Stimulated activated CD4-positive, alpha-beta T cell treated with anti-CD3 and anti-CD28 coated beads, Interleukin-12 subunit alpha, Interleukin-12 subunit beta, amount 100 ng/mL, for 24 hours (primary cell): Measurements from ENCODE around the gene CGB5.
"Not testable (repeated sequence)": the region's sequence is repeated elsewhere in the genome, so short reads cannot be mapped to it uniquely, and the experiment has no call there.

Source experiments
- DNase-seq, 2 experiments: peaks; one replicate each; pipeline ENCODE4 v3.0.0-alpha.2; 2020; ENCODE audit warnings: low read depth in 2 of 2

CGB5 gene

DNA sequence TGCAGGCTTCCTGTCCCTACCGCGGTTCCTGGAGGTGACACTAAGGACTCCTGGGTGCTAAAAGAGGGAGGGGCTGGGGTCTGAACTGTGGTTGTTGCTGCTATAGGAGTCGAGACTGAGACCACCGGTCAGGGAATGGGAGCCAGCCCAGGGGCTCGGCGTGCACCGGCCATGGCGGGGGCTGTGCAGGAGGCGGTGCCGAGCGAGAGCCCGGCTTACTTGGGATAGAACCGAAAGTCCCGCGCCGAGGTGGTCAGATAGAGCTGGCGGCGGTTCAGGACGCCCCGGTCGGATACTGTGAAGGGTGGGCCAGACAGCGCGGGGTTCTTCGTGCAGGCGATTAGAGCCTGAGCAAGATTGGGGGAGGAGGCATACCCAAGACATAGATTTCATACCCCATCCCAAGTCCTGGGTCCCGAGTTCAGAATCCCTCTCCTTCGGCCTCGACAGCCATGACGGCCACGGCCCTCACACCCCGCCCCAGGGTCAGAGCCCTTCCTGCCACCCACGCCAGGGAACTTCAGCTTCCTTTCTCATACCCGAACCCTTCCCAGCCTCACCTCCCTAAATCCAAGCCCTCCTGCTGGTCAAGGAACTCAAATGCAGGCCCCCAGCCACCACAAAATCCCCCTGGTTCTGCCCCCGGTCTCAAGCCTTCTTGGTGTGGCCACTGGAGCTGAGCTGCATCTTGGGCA, 13.4 kb downstream of the CGB5 start:
- DNase-seq, result not testable (repeated sequence)

DNA sequence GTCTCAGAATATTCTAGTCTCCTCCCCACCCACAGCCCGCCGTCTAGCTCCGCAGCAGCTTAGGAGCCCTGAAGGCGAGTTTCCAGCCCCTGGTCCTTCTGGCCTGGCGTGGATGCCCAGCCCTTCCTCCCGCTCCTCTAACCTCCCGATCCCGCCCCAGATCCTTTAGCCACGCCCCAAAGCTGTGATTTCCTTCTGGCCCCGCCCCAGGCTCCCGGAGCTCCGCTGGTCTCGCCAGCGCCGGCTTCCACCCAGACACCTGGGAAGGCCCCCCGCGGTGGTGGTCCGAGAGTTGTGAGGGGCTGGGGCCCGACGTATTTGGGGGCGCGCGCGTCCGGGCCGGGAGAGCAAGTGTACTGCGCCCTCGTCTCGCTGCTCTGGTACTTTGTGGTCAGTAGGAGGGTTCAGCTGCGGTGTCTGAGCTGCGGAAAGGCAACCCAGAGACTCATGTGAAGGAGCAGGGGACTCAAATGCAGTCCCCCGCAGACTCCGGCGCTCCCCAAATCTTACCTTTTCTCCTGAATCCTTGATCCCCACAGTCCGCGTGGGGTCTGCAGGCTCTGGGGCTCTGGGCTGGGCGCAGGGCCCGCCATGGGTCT, 14.1 kb downstream of the CGB5 start, which contains the start of gene CGB7:
TSS of gene CGB7 (minus strand) at position 114 of the 599 bp plus-strand sequence. CDS start 2,374 bp downstream, outside the sequence.
- peak; percentile 17 to 48 for DNase-seq

DNA sequence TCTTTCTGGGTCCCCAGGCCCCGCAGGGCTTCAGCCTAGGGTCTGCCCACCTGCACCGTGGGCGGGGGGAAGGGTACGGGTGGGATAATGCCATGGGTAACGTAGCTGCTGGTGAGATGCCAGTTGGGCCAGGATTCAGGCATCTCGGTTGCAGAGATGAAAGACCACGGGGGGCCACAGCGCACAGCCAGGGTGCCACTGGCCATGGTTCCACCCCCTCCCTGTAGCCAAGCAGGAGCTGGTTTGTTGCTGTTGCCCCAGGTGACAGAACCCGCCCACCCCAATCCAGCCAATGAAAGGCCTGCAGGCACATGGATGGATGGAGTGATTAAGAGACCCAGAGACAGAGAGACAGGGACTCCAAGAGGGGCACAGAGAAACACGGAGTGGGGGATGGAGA, 14.9 kb downstream of the CGB5 start:
- no peak for DNase-seq

DNA sequence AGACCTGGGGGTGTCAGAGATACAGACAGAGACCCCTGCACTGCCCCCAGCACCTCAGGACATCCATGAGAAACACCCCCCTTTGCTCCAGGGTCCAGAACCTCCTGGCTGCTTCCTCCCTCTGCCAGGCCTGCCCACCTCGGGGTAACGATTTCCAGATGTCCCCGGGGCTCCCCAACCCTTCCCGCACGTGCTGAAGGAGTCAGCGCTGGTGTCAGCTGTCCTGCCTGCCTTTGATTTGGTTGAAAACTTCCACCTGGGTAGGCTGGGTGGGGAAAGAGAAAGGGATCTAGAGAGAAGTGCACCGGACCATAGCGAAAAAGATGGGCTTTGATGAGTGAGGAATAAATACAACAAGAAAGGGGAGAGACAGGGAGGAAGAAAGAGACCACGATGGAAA, 15.4 kb downstream of the CGB5 start:
- no peak for DNase-seq

DNA sequence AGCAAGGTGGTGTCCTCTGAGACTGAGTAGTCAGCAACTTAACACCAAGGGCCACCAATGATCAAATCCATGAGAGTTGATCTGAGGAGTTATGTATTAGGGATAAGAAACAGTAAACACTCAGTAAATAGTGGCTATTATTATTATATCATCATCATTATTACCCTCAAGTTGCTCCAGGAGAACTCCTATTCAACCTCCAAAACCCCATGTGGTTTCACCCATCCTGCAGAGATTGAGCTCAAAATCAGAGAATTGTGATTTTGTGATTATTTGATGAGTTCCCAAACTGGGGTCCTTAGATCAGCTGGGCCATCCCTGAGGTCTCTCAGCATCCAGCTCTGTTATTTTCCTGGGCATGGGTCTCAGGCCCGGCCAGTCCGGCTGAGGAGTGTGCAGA, 17.4 kb downstream of the CGB5 start:
- no peak for DNase-seq

DNA sequence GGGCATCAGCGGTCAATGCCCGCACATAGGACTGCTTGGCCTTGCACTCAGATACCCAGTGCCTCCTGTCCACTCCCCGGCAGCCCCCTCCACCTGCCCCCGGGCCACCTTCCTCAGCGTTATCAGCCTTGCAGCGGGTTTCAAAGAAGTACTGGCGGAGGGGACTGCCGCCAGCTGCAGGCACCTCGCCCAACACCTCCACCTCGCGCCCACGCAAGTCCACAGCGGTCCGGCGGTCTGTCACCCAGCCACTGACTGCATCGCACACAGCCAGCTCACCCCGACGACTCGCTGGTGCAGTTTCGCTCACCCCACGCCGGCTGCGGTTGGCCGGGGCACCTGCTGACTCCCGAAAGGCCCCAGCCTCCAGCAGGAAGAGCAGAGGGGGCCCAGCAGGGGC, 17.8 kb downstream of the CGB5 start:
- DNase-seq, result no peak

DNA sequence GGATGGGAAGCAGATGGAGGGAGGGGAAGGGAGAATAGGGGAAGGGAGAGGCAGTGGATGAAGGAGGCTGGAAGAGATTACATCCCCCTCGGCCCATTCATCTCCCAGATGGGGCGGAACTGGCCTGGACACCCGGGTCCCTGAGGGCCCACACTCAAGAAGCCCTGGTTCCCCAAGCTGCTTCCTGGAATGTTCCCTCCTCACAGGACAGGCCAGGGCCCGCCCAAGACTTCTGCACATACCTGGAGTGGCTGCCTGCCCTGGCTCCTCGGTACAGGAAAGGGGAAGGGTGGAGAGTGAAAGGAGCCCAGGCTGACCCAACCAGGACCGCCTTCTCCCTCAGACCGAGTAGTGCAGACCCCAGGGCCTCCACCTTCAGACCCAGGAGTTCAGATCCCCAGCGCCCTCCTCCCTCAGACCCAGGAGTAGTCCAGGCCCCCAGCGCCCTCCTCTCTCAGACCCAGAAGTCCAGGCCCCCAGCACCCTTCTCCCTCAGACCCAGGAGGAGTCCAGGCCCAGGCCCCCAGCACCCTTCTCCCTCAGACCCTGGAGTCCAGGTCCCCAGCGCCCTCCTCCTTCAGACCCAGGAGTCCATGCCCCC, 20.5 kb downstream of the CGB5 start:
- no peak for DNase-seq

DNA sequence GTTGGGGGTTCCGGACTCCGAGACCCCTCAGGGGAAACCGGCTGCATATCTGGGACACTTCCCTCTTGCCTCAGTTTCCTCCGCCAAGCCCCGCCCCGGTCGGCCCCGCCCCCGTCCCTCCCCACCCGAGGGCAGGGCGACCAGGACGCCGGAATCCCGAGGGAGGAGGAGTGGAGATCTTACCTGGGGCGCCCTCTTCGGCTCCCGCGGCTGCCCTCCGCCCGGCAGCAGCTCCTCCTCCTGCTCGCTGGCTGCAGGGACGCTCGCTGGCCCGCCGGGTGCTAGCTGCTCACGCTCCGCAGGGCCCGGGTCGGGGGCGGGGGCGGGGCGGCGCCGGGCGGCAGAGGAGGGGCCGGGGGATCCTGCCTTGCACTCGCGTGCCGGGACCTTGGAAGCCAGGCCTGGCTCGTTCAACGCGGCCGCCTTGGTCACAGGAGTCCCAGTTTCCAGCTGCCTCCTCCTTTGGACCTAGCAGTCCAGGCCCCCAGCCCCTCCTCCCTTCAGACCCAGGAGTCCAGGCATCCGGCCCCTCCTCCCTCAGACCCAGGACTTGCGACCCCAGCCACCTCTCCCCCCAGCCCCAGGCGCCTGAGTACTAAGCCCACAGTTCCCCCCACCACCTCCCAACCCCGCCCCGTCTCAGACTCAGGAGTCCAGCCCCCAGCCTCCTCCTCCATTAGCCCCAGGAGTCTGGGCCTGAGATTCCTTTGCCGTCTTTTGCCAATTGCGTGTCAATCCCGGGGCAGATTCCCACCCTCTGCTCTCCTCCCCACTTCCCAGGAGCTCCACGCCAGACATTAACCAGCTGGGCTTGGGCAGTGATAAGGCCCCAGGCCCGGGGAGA, 21.3 kb downstream of the CGB5 start, which contains the start of gene NTF4:
TSS of gene NTF4 (minus strand) at position 51 of the 844 bp plus-strand sequence. CDS start 2,821 bp downstream, outside the sequence.
- DNase-seq, result no peak

DNA sequence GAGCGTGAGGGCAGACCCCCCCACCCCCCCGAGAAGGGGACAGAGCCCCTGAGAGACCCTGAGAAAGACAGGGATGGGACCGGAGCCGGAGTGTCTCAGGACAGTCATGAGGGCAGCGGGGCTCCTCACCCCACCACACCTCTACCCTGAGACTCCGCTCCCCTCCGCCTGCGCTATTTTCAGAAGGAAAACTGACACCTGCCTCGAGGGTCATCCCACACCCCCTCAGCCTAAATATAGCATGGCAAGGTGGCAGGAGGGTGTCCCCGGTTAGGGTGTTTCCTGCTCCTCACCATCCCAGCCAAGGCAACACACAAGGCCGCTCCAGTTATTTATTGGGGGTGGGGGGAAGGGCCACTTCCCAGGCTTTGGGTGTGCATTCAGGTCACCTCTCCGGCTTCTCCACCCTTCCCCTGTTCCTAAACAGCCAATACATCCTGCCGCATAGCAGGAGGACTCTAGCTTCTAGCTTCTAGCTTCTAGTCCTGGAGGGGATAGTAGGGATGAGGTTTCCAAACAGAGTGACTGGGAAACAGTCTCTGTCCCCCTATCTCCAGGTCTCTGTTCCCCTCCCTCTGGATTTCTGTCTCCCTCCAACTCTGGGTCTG, 22.4 kb downstream of the CGB5 start:
- DNase-seq, result no peak

DNA sequence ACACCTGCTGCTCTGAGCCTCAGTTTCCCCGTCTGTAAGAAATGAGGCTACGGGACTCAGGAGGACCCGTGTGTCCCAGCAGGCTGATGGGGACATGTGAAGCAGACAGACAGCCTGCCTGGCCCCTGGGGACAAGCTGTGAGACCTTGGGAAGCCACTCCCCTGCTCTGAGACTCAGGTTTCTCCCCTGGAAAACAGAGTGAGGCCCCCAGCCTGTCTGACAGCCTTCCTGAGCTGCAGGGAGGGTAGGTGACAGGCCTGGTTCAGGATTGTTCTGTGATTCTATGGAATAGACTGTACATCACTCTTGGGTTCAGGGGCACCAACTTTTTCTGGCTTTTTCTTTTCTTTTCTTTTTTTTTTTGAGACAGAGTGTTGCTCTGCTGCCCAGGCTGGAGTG, 23.9 kb downstream of the CGB5 start:
- no peak for DNase-seq

DNA sequence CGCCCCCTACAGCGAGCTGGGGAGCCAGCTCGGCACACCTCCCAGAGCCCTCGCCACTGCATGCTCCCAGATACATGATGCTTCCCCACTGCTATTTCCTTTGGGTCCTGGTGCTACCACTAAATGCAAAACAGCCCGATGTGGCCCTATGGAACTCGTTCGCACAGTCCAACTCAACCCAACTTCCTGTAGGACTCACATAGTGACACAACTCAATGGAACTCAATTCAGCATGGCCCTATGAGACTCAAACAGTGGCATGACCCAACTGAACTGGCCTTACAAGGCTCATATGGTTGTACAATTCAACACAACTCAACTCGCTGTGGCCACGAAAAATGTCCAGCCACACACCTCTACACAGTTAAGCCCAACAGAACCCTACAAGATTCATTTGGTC, 25.4 kb downstream of the CGB5 start:
- DNase-seq, result no peak

DNA sequence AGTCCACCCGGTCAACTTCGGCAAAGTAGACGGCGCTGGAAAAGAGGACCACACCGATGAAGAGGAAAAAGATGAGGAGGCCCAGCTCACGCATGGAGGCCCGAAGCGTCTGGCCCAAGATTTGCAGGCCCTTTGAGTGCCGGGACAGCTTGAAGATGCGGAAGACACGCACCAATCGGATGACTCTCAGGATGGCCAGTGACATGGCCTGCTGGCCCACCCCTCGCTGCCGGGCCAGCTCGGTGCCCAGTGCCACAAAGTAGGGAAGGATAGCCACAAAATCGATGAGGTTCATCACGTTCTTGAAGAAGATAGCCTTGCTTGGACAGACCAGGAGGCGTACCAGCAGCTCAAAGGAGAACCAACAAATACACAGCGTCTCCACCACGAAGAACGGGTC, 26.8 kb downstream of the CGB5 start:
- no peak for DNase-seq

DNA sequence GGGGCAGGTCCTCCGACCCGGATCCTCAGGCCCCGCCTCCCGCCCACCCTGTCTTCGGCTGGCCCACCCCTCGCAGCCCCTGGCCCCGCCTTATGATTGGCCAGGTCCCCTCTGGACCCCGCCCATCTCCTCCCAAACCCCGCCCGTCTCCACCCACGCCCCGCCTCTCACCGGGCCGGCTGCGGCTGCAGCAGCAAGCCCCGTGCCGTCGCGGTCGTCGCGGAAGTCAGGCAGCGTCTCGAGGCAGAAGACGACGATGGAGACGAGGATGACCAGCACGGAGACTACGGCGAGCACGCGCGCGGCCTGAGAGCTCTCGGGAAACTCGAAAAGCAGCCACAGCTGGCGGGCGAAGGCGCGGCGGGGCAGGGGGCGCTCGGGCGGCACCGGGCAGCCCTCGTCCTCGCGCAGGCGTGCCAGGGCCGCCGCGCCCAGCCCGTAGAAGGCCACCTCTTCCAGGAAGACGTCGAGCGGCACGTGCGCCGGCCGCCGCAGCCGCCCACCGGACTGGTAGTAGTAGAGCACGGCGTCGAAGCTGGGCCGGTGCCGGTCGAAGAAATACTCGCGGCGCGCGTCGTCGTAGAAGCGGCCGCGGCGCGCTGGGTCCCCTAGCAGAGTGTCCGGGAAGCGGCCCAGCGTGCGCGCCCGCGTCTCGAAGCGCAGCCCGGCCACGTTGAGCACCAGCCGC, 28.4 kb downstream of the CGB5 start:
- DNase-seq, result peak in 1 of 2 experiments; percentile 26

DNA sequence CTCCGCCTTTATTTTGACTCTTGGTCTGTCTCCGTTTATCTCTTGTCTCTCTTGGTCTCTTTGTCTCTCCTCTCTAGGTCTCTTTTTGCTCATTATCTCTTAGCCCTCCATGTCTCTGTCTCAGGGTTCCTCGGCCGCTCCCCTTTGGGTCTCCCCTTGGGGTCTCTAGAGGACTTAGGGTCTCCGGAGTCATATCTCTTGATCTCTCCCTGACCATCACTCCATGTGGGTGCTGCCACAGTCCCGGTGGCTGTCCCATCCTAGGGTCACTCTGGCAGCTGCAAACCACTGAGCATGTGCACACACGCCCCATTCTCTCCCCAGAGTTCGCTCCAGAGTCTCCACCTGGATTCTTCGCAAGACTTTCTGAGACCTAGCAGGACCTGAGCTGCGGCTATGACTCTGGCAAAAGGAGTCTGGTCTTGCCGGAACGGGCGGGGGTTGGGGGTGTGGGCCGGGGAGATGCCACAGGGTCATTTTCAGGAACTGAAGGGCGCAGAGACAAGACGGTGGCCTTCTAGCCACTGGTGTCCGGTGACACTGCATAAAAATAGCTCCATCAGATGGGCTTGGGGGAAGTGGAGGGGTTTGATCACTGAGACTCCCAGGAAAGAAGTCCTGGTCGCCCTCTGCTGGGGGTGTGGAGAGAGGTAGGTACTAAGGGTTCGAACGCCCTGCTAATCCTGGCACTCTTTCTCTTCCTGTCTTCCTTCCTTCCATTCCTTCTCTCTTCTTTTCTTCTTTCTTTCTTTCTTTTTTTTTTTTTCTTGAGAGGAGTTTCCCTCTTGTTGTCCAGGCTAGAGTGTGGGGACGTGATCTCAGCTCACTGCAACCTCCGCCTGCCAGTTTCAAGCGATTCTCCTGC, 30.1 kb downstream of the CGB5 start:
- no peak for DNase-seq

DNA sequence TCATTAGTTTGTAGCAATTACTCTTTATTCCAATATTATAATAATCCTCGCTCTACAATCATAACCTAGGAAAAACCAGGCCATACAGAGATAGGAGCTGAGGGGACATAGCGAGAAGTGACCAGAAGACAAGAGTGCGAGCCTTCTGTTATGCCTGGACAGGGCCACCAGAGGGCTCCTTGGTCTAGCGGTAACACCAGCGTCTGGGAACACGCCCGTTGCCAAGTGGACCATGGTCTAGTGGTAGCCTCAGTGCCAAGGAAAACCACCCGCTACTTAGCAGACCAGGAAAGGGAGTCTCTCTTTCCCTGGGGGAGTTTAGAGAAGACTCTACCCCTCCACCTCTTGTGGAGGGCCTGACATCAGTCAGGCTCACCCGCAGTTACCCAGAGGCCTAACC, 31.2 kb downstream of the CGB5 start:
- not testable (repeated sequence) for DNase-seq

DNA sequence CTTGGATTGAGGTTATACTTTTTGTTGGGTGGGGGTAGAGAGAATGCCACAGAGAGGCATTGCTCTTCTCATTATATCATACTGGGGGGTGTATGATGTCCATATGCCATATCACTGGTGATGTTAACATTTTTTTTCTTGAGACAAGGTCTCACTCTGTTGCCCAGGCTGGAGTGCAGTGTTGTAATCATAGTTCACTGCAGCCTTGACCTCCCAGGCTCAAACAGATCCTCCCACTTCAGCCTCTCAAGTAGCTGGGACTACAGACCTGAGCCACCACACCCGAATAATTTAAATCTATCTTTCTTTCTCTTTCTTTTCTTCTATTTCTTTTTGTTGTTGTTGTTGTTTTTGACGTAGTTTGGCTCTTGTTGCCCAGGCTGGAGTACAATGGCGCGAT, 36.7 kb downstream of the CGB5 start:
- DNase-seq, result no peak

DNA sequence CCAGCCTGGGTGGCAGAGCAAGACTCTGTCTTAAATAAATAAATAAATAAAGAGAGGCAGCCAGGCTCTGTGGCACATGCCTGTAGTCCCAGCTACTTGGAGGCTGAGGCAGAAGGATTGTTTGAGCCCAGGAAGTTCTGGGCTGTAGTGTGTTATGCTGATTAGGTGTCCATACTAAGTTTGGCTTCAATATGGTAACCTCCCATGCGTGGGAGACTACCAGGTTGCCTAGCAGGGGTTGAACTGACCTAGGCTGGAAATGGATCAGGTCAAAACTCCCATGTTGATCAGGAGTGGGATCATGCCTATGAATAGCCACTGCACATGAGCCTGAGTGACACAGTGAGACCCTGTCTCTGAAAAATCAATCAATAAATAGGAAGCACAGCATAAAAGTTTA, 37.6 kb downstream of the CGB5 start:
- DNase-seq, result no peak

DNA sequence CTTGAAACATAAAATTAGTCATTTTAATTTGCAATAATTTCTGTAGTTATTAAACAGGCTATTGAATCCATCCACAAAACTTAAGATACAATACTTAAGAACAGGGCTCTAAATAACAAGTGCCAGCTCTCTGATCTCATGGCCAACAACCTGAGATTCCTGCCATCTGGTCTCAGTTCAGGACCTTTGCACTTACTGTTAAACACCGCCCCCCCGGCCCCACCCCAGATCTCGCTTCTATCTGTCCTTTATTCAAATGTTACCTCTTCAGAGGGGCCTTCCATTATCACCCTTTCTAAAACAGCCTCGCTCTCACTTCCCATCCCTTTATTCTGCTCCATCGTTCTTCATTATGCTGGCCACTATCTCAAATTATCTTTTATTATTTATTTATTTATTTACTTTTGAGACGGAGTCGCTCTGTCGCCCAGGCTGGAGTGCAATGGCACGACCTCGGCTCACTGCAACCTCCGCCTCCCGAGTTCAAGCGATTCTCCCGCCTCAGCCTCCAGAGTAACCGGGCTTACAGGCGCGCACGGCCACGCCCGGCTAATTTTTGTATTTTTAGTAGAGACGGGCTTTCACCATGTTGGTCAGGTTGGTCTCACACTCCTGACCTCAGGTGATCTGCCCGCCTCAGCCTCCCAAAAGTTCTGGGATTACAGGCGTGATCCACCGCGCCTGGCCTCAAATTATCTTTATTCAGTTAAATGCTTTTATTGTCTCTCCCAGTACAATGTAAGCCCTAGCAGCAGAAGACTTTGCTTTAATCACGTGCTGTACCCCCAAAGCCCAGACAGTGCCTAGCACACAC, 40.8 kb downstream of the CGB5 start:
- DNase-seq, result no peak
